Breast epithelium (tissue), 3 donors: Measurements from ENCODE around the gene DBP.

Experiments
- POLR2A ChIP-seq: fragments of 450-650 bp; IDR thresholded peaks from one replicate; pipeline ENCODE4 v1.6.1; 2016; ENCODE audit warnings: antibody characterized with exemption, mild to moderate bottlenecking, moderate library complexity
- POLR2AphosphoS5 ChIP-seq, 3 donors: sonication (generic); formaldehyde crosslinking; IDR thresholded peaks; one replicate each; pipeline ENCODE4 v1.6.1; 2017; ENCODE audit warnings: antibody characterized with exemption in 3 of 3
- TF ChIP-seq, protein P1 (sequence below), 3 donors: fragments of 450-650 bp; IDR thresholded peaks; one replicate each; pipeline ENCODE4 v1.5.1; 2016 to 2017; ENCODE audit warnings: antibody characterized with exemption in 3 of 3, mild to moderate bottlenecking in 3 of 3, moderate library complexity in 3 of 3

DNA sequence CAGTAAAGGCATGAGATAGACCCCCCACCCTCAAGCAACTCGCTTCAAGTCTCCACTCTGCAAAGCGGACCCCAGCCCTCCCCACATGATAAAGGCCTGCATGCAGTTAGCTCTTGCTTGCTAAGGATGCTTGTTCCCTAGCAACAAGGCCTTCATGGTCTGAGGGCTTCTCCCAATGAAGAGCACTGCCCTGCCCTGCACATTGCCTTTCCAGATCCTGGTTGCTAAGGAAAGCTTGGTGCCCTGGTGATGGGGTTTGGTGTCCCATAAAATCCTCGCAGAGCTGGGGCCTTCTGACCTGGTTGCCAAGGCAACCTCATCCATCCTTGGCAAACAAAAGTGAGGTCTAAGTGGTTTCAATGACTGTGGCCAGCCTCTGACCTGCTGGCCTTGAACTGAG lies 6.0 kb downstream of the DBP start:
- TF ChIP-seq, protein P1, sequence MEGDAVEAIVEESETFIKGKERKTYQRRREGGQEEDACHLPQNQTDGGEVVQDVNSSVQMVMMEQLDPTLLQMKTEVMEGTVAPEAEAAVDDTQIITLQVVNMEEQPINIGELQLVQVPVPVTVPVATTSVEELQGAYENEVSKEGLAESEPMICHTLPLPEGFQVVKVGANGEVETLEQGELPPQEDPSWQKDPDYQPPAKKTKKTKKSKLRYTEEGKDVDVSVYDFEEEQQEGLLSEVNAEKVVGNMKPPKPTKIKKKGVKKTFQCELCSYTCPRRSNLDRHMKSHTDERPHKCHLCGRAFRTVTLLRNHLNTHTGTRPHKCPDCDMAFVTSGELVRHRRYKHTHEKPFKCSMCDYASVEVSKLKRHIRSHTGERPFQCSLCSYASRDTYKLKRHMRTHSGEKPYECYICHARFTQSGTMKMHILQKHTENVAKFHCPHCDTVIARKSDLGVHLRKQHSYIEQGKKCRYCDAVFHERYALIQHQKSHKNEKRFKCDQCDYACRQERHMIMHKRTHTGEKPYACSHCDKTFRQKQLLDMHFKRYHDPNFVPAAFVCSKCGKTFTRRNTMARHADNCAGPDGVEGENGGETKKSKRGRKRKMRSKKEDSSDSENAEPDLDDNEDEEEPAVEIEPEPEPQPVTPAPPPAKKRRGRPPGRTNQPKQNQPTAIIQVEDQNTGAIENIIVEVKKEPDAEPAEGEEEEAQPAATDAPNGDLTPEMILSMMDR (IDR thresholded peaks at IDR 0.05) = no peak
- TF ChIP-seq POLR2AphosphoS5 (IDR thresholded peaks at IDR 0.05) (no peak), POLR2A (no peak)
